Astrocyte of the hippocampus (primary cell): ENCODE results near the gene RCCD1.
"Not testable (repeated sequence)": the region's sequence is repeated elsewhere in the genome, so short reads cannot be mapped to it uniquely, and the experiment has no call there.

Experiments
- DNase-seq: peaks from one replicate; pipeline ENCODE4 v3.0.0; 2011; ENCODE audit warnings: low read depth, low spot score

The RCCD1 gene

DNA sequence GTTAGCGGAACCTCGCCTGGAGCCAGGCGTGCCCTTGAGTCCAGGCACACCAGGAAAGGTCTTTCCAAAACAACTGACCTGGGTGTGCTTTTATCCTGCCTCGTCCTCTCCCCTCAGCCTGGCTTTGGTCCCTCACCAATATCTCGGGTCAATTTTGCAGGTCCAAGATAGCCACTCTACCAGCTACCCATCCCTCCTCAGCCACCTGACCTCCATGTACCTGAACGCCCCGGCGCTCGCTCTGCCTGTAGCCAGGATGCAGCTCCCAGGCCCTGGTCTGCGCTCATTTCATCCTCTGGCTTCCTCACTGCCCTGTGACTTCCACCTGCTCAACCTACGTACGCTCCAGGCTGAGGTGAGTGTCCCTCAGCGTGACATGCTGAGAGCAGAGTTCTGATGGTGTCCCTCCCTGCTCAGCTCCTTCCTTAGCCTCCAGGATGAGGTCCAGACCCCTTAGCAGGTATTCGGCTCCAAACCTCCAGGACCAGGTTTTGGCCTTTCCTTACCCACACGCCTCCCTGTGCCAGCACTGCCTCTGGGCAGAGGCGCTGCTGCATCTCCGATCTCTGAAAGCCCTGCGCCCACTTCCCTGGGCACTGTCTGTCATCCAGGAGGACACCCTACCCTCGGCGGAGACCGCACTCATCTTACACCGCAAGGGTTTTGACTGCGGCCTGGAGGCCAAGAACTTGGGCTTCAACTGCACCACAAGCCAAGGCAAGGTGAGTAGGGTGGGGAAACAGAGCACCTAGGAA lies 36.5 kb upstream of the RCCD1 start:
- DNase-seq, result no peak

DNA sequence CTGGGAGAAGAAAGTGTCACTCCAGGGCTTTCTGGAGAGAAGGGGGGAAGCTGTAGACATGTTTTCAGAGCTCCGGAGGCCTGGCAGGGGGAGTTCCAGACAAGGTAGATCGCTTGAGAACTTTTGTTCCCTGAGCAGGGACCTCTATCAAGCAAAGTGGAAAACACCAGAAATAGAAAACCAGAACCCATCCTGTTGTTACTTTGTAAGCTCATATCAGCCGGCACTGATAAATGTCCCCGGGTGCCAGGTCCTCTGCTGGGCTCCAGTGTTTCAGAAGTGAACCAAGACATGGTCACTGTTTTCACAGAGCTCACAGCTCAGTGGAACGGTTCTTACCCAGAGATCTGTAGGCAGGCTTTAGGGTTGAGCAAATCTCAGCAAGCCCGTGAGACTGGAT lies 35.8 kb upstream of the RCCD1 start:
- no peak for DNase-seq

DNA sequence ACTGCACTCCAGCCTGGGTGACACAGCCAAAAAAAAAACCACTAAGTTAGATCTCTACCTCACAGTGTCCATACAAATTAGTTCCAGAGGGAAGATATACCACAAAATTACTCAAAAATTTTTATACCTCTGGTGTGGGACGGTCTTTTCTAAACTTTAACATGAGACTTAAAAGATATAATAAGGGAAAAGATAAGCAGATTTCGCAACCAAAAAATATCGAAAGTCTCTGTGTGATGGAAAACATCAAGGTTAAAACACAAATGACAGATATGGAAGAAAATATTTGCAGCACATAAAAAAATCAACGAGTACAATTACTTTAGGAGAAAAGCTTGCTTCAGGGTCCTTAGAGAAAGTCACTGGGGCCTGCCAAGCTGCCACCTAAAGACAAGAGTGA lies 32.8 kb upstream of the RCCD1 start:
- DNase-seq, result no peak

DNA sequence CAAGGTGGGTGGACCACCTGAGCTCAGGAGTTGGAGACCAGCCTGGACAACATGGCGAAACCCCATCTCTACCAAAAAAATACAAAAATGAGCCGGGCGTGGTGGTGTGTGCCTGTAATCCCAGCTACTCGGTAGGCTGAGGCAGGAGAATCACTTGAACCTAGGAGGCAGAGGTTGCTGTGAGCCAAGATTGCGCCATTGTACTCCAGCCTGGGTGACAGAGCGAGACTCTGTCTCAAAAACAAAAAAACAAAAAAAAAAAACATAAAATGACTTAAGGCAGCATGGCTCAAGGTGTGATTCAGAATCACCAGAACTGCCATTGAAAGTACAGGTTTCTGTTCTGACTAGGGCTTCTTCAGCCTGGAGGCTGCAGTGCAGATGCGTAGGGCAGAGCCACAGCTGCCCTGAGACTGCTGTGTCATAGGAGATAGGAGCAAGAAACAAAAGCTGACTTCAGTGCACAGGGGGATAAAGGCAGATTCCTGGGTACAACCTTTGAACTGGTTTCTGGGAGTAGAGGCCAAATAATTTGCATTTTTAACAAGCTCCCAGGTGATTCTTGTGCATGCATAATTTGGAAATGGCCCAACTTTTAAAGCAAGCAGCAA lies 31.9 kb upstream of the RCCD1 start:
- not testable (repeated sequence) for DNase-seq

DNA sequence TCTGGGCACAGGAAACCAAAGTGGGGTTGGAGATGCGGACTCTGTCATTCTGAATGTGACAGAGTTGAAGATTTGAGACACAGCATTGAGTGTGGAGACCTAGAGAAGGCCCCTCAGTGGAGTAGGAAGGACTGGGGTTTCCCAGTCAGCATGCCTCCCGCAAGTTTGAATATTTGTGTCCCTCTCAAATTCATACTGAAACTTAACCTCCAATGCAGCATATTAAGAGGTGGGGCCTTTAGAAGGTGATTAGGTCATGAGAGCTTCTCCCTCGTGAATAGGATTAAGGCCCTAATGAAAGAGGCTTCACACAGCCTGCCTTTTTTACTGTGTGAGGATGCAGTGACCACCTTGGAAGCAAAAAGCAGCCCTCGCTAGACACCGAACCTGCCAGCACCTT lies 30.3 kb upstream of the RCCD1 start:
- no peak for DNase-seq

DNA sequence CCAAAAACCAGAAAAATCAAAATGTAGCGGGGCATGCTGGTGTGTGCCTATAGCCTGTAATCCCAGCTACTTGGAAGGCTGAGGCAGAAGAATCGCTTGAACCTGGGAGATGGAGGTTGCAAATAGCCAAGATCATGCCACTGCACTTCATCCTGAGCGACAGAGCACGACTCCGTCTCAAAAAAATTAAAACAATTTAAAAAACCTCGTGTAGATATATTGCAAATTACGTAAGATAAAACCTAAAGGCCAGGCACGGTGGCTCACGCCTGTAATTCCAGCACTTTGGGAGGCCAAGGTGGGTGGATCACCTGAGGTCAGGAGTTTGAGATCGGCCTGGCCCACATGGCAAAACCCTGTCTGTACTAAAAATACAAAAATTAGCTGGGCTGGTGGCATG lies 27.9 kb upstream of the RCCD1 start:
- not testable (repeated sequence) for DNase-seq

DNA sequence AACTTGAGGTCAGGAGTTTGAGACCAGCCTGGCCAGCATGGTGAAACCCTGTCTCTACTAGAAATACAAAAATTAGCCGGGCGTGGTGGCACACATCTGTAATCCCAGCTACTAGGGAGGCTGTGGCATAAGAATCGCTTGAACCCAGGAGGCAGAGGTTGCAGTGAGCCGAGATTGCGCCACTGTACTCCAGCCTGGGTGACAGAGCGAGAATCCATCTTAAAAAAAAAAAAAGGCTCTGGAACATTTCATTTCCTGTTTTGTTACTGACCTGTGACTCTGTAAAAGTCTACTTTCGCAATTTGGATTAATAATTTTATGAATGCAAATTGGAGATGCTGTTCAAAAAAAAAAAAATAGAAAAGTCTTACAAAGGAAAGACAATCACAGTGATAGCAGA lies 26.6 kb upstream of the RCCD1 start:
- DNase-seq, result not testable (repeated sequence)

DNA sequence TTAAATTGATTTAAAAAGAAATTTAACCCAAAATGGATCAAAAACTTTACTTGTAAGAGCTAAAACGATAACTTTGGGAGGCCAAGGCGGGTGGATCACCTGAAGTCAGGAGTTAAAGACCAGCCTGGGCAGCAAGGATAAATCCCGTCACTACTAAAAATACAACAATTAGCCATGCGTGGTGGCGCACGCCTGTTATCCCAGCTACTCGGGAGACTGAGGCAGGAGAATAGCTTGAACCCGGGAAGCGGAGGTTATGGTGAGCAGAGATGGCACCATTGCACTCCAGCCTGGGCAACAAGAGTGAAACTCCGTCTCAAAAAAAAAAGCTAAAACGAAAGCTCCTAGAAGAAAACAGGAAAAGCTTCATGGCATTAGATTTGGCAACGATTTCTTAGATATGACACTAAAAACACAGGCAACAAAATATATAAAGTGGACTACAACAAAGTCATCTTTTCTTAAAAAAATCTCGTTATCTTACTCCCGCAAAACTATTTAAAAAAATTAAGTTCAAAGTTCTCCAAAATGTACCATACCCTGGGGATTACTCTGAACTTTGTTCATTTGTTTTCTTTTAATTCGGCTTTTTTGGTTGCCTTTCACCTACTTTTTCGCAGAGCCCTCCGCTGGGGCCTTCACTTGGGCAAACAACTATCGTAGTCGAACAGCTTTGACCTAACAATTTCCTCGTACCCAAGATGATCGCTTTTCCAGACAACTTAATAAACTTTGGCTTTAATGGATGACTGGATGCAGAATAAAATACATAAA lies 25.3 kb upstream of the RCCD1 start:
- DNase-seq, result no peak

DNA sequence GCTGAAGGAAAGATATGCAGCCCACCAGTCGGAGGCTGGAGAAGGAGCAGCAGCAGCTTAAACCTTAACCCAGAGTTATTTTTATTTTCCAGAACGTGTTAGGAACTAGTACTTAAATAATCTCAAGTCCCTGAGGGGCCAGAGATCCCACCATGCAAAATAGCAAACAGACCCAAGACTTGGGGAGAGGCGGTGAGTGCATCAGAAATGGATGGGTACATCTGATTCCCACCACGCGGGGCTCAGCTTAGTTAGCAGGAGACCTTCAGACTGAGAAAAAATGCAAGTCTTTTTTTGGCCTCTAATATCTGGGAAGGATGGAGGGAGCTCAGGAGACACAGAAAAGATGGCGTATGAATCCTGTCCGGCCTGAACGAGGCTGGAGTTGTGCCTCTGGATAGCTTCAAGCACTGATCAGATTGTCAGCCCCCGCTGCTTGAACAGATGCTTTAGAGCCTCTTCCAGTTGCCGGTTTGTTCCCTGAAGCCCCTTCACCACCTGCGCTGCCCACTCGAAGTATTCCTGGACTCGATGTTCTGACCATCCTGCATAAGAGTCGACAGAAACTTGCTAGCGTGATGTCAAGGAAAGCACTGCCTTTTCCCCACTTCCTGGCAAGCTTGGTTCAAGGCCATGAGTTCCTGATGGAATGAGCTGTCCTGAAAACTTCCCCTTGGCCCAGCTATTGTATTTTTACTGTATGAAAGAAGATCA lies 23.7 kb upstream of the RCCD1 start:
- no peak for DNase-seq

DNA sequence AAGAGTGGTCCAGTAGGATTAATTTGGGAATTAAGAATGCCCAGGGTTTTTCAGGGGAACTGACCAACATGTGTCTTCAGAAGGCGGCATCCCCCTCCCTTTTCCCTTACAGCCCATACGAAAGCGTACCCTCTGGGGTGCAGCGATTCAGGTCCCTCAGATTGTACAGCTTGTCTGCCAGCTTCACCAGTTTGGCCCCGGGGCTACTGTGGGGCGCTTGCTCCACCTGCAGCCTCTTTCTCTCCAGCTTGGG lies 23.2 kb upstream of the RCCD1 start:
- DNase-seq, result no peak

DNA sequence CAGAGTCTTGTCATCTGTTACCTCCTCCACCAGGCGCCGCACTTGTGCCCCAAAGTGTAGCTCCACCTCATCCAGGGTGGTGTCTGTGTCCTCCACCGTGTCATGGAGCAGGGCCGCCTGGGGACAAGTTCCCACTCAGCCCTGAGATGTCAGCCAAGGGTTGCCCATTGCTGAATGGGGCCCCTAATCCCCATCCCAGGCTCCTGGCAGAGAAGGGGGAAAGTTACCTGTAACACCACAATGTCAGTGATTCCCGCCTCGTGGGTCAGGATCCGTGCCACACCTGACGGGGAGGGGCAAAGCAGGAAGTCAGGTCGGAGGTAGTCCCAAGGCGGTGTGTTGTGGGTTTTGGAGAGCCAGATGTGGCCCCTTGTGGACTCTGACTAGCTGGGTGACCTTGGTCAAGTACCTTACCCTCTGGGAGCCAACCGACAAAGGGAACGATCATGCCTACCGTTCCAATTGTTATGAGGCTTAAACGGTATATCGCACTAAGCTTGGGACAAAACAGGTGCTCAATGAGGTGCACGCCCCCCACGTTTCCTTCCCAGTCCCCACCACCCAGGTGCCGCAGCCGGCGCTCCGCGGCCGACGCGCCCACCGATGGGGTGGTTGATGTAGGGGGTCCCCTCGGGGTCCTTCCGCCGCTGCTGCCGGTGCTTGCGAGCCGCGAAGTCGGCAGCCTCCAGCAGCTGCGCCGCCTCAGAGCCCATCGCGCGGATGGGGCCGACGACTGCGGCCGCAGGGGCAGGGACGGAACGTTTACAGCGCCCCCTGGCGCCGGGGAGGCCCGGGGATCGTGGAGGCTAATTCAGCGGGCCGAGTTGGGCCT lies 22.6 kb upstream of the RCCD1 start, which contains the start of gene HDDC3:
HDDC3 (minus strand) TSS at position 722 of the 832 bp plus-strand sequence; CDS start at position 713, 9 bp downstream.
- peak; percentile 94 for DNase-seq

DNA sequence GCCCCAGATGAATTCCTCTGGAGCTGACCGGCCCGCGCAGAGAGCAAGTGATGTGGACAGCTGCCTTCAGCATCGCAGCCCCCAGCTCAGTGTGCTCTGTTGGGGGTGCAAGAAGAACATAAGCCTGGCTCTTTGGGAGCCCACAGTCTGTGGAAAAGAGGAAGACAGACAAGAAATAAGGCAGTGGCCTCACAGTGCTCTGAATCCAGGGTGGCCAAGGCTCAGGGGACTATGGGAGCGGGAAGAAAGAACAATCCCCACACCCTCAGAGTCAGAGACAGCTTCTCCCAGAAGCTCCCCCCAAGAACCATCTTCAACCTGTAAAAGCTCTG lies 22.1 kb upstream of the RCCD1 start:
- no peak for DNase-seq

DNA sequence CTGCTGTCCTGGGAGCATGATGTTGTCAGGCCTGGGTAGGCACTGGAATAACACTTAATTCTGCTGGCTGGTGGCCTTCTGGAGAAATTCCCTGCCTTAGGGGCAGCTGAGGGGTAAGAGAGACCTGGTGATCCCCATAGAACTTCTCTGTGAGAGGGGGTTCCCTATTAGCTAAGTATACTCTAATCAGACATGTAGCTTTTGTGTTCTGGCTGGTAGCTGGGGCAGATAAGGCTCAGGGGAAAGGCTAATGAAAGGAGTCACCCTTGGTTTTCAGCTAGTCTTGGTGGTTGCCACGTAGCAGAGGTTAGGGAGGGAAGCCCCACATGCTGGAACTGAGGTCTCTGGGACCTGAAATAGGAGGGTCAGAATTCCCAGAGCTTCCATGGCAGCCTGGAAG lies 21.4 kb upstream of the RCCD1 start:
- DNase-seq, result no peak

DNA sequence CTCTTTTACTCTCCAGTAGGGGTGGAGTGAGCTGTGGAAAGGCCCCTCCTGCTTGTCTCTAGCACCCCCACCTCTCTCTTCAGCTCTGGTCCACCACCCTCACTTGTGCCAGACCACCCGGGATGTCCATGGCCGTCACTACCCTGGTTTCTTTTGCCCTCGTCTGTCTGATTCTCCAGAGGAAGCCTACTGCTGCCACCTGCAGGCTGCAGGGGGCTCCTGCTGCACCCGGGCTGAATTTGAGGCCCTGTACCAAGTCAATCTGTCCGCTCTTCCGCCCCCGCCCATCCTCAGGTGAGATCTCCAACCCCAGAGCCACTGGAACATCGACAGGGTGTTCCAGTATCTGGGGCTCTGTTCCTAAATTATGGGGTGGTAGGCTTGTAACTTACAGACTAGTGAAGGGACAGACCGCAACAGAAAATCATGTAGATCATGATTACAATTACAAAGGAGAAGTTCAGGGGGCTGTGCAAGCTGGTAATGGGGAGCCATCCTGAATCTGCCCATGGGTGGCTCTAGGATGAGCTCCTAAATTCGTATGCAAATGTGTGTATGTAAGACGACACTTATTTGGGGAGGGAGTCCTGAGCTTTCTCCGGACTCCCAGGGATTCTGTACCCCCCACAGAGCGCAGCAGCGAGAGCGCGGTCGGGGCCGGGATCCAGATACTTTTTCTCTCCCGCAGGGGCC lies 20.3 kb upstream of the RCCD1 start:
- DNase-seq, result peak; percentile 91

DNA sequence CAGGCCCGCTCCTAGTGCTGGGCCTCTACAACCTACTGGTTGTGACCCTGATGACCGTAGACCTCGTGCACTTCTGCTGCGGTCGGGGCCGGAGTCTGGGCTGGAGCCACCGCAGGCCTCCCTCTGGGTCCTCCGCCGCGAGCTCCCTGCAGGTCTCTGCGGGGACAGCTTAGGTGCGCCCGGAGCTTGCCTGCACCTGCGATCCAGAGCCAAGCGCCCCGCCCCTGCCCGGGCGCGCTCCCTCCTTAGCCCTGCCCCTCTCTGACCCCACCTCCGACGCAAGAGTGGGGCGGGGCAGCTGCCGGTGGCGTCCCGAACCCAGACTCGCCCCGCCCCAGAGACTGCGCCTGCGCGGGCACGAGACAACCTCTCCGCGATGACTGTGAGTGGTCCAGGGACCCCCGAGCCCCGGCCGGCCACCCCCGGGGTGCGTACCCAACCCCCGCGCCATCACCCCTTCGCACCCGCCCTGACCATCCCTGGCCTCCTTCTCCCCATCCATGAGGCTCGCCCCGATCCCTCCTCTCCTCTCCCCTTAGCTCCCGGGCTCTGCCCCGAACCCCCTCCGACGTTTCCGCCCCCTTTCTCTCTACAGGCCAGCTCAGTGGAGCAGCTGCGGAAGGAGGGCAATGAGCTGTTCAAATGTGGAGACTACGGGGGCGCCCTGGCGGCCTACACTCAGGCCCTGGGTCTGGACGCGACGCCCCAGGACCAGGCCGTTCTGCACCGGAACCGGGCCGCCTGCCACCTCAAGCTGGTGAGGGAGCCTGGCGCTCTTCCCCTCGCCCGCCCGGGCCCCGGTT lies 19.5 kb upstream of the RCCD1 start, which contains the start of gene UNC45A:
UNC45A (plus strand) TSS at position 337 of the 803 bp plus-strand sequence; CDS start at position 377, 40 bp downstream.
- peak; percentile 94 for DNase-seq

DNA sequence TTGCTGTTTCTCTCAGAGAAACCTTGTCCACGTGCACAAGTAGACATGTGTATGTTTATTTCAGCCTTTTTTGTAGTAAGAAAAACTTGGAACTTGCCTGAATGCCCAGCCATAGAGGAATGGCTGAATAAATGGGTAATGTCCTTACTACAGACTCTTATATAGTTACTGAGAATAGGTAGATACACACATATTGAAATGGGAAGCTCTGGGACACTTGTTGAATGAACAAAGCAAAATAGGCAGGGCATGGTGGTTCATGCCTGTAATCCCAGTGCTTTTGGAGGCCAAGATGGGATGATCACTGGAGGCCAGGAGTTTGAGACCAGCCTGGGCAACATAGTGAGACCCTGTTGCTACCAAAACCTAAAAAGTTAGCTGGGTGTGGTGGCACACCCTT lies 17.9 kb upstream of the RCCD1 start:
- no peak for DNase-seq

DNA sequence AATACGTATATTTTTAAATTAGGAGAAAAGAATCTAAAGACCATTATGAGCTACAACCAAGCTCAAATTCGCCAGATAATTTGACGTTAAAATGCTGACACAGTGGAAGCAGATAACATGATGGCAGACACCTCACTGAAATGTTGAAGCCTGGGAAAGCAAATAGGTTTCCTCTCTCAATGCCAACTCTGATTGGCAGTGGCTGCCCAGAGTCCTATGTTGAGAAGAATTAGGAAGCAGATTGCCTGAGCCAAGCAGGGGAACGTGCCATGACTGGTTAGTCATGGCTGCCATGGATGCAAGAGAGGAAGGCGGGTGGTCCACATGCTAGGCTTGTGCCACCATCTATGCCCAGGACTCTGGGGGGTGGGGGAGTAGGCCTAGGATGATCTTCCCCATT lies 16.4 kb upstream of the RCCD1 start:
- DNase-seq, result no peak

DNA sequence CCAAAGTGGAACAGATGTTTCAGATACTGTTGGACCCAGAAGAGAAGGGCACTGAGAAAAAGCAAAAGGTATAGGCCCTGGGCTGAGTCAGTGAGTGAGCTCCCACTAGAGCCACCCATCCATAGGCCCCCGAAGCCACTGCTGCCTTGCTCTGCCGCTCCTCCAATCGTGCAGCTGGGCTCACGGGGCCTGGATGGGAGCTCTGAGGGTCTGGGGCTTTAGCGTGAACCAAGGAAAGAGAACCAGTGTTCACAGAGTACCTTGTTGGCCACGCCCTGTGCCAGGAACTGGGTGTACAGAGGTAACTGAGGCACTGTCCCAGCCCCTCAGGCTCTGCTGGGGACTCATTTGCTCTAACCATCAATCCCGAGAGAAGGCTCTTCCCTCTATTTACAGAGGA lies 14.9 kb upstream of the RCCD1 start:
- no peak for DNase-seq

DNA sequence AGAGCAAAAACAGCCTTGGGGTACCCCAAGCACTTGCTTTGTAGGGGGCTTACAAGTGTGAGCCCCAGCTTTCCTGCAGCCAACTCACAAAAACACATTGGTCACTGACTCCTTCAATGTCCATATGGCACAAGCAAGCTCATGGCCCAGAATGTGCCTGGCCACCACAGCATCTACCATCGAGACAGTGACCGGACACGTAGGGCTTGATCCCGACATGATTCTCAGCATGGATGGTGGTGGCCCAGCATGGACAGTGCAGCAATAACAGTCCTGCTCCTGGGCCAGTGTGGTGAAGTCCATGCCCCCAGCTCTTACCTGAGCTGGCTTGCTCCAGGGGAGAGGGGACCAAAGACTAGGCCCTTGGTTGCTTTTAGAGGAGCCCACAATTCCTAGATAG lies 13.6 kb upstream of the RCCD1 start:
- no peak for DNase-seq
